WERI-Rb-1 (cell line): ENCODE results near the gene ACTN1.
"Not testable (repeated sequence)": the region's sequence is repeated elsewhere in the genome, so short reads cannot be mapped to it uniquely, and the experiment has no call there.

Source experiments
- DNase-seq: peaks from one replicate; pipeline ENCODE4 v3.0.0-alpha.2; 2020
- H3K27ac ChIP-seq: fragments of 250-450 bp; sonication (Bioruptor Pico); 2 replicates; pipeline ENCODE4 v1.5.1; 2020; ENCODE audit warnings: mild to moderate bottlenecking, moderate library complexity
- H3K27me3 ChIP-seq: fragments of 250-450 bp; sonication (Bioruptor Pico); 2 replicates; pipeline ENCODE4 v1.5.1; 2021; ENCODE audit warnings: mild to moderate bottlenecking, low read depth, moderate library complexity; ENCODE audit not compliant: insufficient read depth, severe bottlenecking
- H3K36me3 ChIP-seq: fragments of 250-450 bp; sonication (Bioruptor Pico); 2 replicates; pipeline ENCODE4 v1.5.1; 2020; ENCODE audit warnings: mild to moderate bottlenecking, moderate library complexity
- H3K4me3 ChIP-seq: 2 replicates; pipeline ENCODE4 v1.5.1; 2011; ENCODE audit warnings: low read depth, mild to moderate bottlenecking, control low read depth, low read length
- H3K9me3 ChIP-seq: fragments of 250-450 bp; sonication (Bioruptor Pico); 2 replicates; pipeline ENCODE4 v1.5.1; 2021; ENCODE audit warnings: mild to moderate bottlenecking, moderate library complexity; ENCODE audit not compliant: severe bottlenecking
- TF ChIP-seq, protein P1 (sequence below): IDR thresholded peaks from 2 replicates; pipeline ENCODE4 v1.5.1; 2011; ENCODE audit warnings: low read depth, mild to moderate bottlenecking, control low read depth, inconsistent platforms, low read length

ACTN1 gene

DNA sequence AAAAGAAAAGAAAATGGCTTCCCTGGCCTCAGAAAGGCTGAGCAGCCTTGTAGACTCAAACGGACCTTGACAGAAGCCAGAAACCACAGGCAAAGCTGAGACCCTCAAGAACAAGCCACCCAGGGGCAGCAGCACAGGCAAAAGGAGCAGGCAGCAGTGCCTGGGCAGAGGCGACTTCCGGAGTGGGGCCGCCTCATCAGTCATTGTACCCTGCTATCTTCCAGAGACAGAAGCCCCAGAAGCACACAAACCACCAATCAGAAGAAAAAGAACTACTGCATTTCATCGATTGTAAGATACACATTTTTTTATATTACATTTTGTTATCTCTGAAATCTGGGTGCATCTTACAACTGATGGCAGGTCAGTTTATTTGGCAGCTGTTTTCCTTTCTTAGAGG is 128.0 kb downstream of the ACTN1 start:
- Histone ChIP-seq H3K9me3 (no peaks in the 10 kb centered on the region), H3K4me3 (no peak overlapping the region), H3K27ac (no peak overlapping the region), H3K36me3 (no peaks in the 10 kb centered on the region), H3K27me3 (no peaks in the 10 kb centered on the region)
- DNase-seq = no peak
- TF ChIP-seq, protein P1, sequence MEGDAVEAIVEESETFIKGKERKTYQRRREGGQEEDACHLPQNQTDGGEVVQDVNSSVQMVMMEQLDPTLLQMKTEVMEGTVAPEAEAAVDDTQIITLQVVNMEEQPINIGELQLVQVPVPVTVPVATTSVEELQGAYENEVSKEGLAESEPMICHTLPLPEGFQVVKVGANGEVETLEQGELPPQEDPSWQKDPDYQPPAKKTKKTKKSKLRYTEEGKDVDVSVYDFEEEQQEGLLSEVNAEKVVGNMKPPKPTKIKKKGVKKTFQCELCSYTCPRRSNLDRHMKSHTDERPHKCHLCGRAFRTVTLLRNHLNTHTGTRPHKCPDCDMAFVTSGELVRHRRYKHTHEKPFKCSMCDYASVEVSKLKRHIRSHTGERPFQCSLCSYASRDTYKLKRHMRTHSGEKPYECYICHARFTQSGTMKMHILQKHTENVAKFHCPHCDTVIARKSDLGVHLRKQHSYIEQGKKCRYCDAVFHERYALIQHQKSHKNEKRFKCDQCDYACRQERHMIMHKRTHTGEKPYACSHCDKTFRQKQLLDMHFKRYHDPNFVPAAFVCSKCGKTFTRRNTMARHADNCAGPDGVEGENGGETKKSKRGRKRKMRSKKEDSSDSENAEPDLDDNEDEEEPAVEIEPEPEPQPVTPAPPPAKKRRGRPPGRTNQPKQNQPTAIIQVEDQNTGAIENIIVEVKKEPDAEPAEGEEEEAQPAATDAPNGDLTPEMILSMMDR = no peak

DNA sequence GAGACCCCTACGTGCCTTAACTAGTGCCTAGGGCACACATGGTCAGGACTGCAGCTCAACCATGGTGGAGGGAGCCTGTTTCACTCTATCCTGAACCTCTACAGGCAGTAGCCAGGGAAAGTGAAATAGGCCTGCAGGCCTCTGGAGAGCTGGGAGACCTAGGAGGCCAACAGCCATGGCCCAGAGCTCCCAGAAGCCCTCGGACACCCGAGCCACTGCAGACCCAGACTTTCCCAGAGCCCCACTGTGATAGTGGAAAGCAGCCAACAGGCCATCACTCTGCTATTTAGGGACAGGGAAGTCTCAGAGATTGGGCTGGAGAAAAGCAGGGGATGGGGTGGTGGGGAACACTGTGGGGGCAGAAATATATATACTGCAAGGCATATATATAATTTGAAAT is 129.7 kb downstream of the ACTN1 start:
- DNase-seq = no peak
- H3K9me3 ChIP-seq = no peaks in the 10 kb centered on the region
- no peak overlapping the region for H3K27ac ChIP-seq
- no peaks in the 10 kb centered on the region for H3K27me3 ChIP-seq
- TF ChIP-seq, protein P1 = no peak
- no peaks in the 10 kb centered on the region for H3K36me3 ChIP-seq
- H3K4me3 ChIP-seq = no peak overlapping the region

DNA sequence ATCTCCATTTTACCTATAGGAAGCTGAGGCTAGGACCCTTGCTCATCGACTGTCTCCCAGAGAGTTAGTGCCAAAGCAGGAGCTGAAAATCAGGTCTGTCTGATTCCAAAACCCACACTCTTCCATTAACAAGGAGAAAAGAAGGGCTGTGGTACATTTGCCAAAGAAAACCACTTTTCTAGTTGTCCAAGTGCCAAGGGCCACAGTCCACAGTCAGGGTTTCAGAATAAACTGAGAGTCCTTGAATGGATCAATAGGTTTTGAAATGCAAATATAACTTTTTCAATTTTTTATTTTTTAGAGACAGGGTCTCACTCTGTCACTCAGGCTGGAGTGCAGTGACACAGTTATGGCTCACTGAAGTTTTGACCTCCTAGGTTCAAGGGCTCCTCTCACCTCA is 130.8 kb downstream of the ACTN1 start:
- H3K36me3 ChIP-seq = no peaks in the 10 kb centered on the region
- H3K27ac ChIP-seq = no peak overlapping the region
- H3K4me3 ChIP-seq = no peak overlapping the region
- DNase-seq = no peak
- TF ChIP-seq, protein P1 = no peak
- no peaks in the 10 kb centered on the region for H3K9me3 ChIP-seq
- no peaks in the 10 kb centered on the region for H3K27me3 ChIP-seq

GRCh38 chr14:68847640-68848039 is 131.5 kb downstream of the ACTN1 start:
- DNase-seq, H3K4me3 ChIP-seq, H3K27me3 ChIP-seq, H3K9me3 ChIP-seq, H3K27ac ChIP-seq, H3K36me3 ChIP-seq: not testable (repeated sequence)

DNA sequence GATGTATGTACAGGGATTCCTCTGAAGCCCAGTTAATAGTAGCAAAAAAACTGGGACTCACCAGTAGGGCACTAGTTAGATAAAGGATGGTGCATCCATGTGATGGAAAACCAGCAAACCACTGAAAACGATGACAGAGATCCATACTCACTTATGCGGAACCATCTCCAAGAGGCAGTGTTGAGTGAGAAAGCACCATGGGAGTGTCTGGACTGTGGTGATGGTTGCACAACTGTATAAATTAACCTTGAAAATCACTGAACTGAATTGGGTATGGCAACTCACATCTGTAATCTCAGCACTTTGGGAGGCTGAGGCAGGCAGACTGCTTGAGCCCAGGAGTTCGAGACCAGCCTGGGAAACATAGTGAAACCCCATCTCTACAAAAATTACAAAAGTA is 132.6 kb downstream of the ACTN1 start:
- DNase-seq = no peak
- Histone ChIP-seq H3K27ac (no peak overlapping the region), H3K36me3 (no peaks in the 10 kb centered on the region), H3K4me3 (no peak overlapping the region), H3K27me3 (no peaks in the 10 kb centered on the region), H3K9me3 (no peaks in the 10 kb centered on the region)
- TF ChIP-seq, protein P1 = no peak

GRCh38 chr14:68844210-68844545 is 134.9 kb downstream of the ACTN1 start:
- Histone ChIP-seq H3K36me3 (no peaks in the 10 kb centered on the region), H3K4me3 (peak overlapping the region; percentile 54), H3K27me3 (no peaks in the 10 kb centered on the region), H3K27ac (no peak overlapping the region), H3K9me3 (no peaks in the 10 kb centered on the region)
- no peak for DNase-seq
- TF ChIP-seq, protein P1 = no peak
